Effector memory CD8-positive, alpha-beta T cell (primary cell): Measurements from ENCODE around the gene ZNF730.
"Not testable (repeated sequence)": the region's sequence is repeated elsewhere in the genome, so short reads cannot be mapped to it uniquely, and the experiment has no call there.

Experiments
- ATAC-seq: fragments of 150-1000 bp; cut with Tn5 transposase; replicated peaks from 2 replicates; pipeline ENCODE4 v1.10.0; 2021; ENCODE audit warnings: mild to moderate bottlenecking, moderate library complexity
- DNase-seq, 3 experiments: peaks; one replicate each; pipeline ENCODE4 v3.0.0; 2021
- H3K27ac Mint-ChIP-seq, 2 donors: one replicate each; pipeline ENCODE4 v1.8.0; 2022; ENCODE audit warnings: mild to moderate bottlenecking in 2 of 2, mixed read lengths in 2 of 2, moderate library complexity in 2 of 2
- H3K27me3 Mint-ChIP-seq, 2 donors: one replicate each; pipeline ENCODE4 v1.8.0; 2022; ENCODE audit warnings: mixed read lengths in 2 of 2
- H3K36me3 Mint-ChIP-seq: one replicate; pipeline ENCODE4 v1.8.0; 2022; ENCODE audit warnings: mild to moderate bottlenecking, moderate library complexity, mixed read lengths; ENCODE audit not compliant: insufficient read depth
- H3K4me1 Mint-ChIP-seq, 2 donors: one replicate each; pipeline ENCODE4 v1.8.0; 2022; ENCODE audit warnings: low read depth in 2 of 2, mixed read lengths in 2 of 2
- H3K4me3 Mint-ChIP-seq, 2 donors: one replicate each; pipeline ENCODE4 v1.8.0; 2022; ENCODE audit warnings: mild to moderate bottlenecking in 2 of 2, mixed read lengths in 2 of 2, moderate library complexity in 2 of 2
- H3K9me3 Mint-ChIP-seq, 2 donors: one replicate each; pipeline ENCODE4 v1.8.0; 2022; ENCODE audit warnings: mixed read lengths in 2 of 2

Gene ZNF730

DNA sequence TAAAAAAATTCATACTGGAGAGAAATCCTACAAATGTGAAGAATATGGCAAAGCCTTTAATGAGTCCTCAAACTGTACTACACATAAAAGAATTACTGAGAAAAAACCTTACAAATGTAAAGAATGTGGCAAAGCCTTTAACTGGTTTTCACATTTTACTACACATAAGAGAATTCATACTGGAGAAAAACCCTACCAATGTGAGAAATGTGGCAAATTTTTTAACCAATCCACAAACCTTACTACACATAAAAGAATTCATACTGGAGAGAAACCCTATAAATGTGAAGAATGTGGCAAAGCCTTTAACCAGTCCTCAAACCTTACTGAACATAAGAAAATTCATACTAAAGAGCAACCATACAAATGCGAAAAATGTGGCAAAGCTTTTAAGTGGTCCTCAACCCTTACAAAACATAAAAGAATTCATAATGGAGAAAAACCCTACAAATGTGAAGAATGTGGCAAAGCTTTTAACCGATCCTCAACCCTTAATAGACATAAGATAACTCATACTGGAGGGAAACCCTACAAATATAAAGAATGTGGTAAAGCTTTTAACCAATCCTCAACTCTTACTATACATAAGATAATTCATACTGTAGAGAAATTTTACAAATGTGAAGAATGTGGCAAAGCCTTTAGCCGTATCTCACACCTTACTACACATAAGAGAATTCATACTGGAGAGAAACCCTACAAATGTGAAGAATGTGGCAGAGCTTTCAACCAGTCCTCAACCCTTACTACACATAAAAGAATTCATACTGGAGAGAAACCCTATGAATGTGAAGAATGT, 29.0 kb downstream of the ZNF730 start:
- Mint-ChIP-seq H3K27ac (no peak overlapping the region), H3K4me1 (no peaks in the 10 kb centered on the region), H3K27me3 (no peaks in the 10 kb centered on the region), H3K9me3 (peaks cover 0 to 11% of the 10 kb centered on the region in 2 donors), H3K36me3 (no peaks in the 10 kb centered on the region), H3K4me3 (no peak overlapping the region)
- DNase-seq (no peak), ATAC-seq (no peak)

DNA sequence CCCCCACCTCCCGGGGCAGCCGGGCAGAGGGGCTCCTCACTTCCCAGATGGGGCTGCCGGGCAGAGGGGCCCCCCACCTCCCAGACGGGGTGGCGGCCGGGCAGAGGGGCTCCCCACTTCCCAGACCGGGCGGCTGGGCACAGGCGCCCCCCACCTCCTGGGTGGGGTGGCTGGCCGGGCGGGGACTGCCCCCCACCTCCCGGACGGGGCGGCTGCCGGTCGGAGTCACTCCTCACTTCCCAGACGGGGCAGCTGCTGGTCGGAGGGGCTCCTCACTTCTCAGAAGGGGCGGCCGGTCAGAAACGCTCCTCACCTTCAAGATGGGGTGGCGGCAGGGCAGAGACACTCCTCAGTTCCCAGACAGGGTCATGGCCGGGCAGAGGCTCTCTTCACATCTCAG, 43.9 kb downstream of the ZNF730 start:
- Mint-ChIP-seq H3K36me3 (no peaks in the 10 kb centered on the region), H3K27ac (no peak overlapping the region), H3K4me1 (no peaks in the 10 kb centered on the region), H3K9me3 (peaks cover 6 to 12% of the 10 kb centered on the region in 2 donors), H3K27me3 (peaks cover 0 to 9% of the 10 kb centered on the region in 2 donors), H3K4me3 (no peak overlapping the region)
- no peak for DNase-seq
- ATAC-seq: no peak

DNA sequence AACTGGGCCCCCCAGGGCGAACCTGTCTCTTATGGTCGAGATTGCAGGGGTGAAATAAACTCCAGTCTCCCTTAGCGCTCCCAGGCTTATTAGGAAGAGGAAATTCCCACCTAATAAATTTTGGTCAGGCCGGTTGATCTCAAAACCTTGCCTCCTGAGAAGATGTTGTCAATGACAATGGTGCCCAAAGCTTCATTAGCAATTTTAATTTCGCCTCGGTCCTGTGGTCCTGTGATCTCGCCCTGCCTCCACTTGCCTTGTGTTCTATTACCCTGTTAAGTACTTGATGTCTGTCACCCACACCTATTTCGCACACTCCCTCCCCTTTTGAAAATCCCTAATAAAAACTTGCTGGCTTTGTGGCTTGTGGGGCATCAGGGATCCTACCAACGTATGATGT, 51.5 kb downstream of the ZNF730 start:
- H3K4me1 Mint-ChIP-seq, ATAC-seq, H3K4me3 Mint-ChIP-seq, H3K27ac Mint-ChIP-seq, H3K27me3 Mint-ChIP-seq, H3K36me3 Mint-ChIP-seq, DNase-seq: not testable (repeated sequence)
- peaks cover 0 to 14% of the 10 kb centered on the region in 2 donors for H3K9me3 Mint-ChIP-seq

DNA sequence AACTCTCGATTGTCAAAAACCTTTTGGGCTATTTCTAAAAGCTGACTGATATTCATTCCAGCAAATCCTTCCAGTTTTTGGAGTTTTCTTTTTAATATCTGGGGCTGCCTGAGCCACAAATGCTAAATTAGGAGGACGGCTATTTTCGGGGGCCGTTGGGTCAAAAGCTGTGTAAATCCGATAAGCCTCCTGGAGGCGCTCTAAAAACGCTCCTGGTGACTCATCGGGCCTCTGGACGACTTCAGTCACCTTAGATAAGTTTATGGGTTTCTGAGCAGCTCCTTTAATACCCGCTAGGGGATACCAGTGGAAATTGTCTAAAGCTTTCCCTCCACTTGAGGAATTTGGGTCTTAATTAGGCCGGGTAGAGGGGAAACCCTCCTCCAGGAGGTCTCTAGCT, 66.4 kb downstream of the ZNF730 start:
- Mint-ChIP-seq H3K27ac (no peak overlapping the region), H3K4me3 (no peak overlapping the region), H3K9me3 (peaks cover 7% of the 10 kb centered on the region in 2 donors), H3K36me3 (no peaks in the 10 kb centered on the region), H3K27me3 (no peaks in the 10 kb centered on the region), H3K4me1 (no peaks in the 10 kb centered on the region)
- DNase-seq: no peak
- no peak for ATAC-seq

DNA sequence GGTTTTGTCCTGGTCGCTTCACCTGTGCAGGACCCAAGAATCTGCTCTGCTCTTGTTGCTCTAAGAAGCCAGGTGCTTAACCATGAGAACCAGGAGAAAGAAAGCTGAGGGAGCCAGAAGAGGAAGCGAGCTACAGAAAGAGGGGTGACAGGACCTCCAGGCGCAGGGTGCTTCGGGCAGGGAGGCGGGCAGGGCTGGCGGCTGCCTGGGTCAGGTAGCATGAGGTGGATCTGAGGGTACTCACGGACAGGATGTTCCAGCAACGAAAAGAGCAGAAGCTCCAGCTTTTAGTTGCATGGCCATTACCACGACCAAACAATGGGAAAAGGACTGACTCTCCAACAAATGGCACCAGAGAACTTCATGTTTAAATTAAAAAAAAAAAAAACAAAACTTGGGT, 73.5 kb downstream of the ZNF730 start:
- DNase-seq (no peak), ATAC-seq (no peak)
- H3K27me3 Mint-ChIP-seq: no peaks in the 10 kb centered on the region
- no peaks in the 10 kb centered on the region for H3K36me3 Mint-ChIP-seq
- no peak overlapping the region for H3K27ac Mint-ChIP-seq
- no peaks in the 10 kb centered on the region for H3K4me1 Mint-ChIP-seq
- no peak overlapping the region for H3K4me3 Mint-ChIP-seq
- H3K9me3 Mint-ChIP-seq: peaks cover 0 to 3% of the 10 kb centered on the region in 2 donors
